Memory B cell (primary cell): ENCODE measurements around the gene TMEM59L.
"Not testable (repeated sequence)": the region's sequence is repeated elsewhere in the genome, so short reads cannot be mapped to it uniquely, and the experiment has no call there.

Experiments used
- ATAC-seq: fragments of 150-1000 bp; cut with Tn5 transposase; 2 replicates; pipeline ENCODE4 v1.10.0; 2021; ENCODE audit warnings: low read depth, mild to moderate bottlenecking, moderate library complexity
- DNase-seq, 2 donors: peaks; one replicate each; pipeline ENCODE4 v3.0.0; 2022; ENCODE audit warnings: low spot score in 2 of 2
- H3K27ac Mint-ChIP-seq: one replicate; pipeline ENCODE4 v1.8.0; 2022; ENCODE audit warnings: mild to moderate bottlenecking, moderate library complexity, mixed read lengths
- H3K27me3 Mint-ChIP-seq: one replicate; pipeline ENCODE4 v1.8.0; 2022; ENCODE audit warnings: mixed read lengths
- H3K36me3 Mint-ChIP-seq: one replicate; pipeline ENCODE4 v1.8.0; 2022; ENCODE audit warnings: mild to moderate bottlenecking, mixed read lengths
- H3K4me1 Mint-ChIP-seq: one replicate; pipeline ENCODE4 v1.8.0; 2022; ENCODE audit warnings: mixed read lengths
- H3K4me3 Mint-ChIP-seq: one replicate; pipeline ENCODE4 v1.8.0; 2022; ENCODE audit warnings: mild to moderate bottlenecking, moderate library complexity, mixed read lengths
- H3K9me3 Mint-ChIP-seq: one replicate; pipeline ENCODE4 v1.8.0; 2022; ENCODE audit warnings: mixed read lengths

The TMEM59L gene

GRCh38 chr19:18589380-18590272 is 23.0 kb upstream of the TMEM59L start:
- ATAC-seq (peak; percentile 50), DNase-seq (peak; percentile 66 to 73)
- H3K36me3 Mint-ChIP-seq: peaks cover 5% of the 10 kb centered on the region

GRCh38 chr19:18590273-18591272 is 22.1 kb upstream of the TMEM59L start:
- no peak for DNase-seq
- peak overlapping the region; percentile 95 for H3K27ac Mint-ChIP-seq
- H3K36me3 Mint-ChIP-seq: peaks cover 5% of the 10 kb centered on the region
- H3K4me3 Mint-ChIP-seq: peak overlapping the region; percentile 90
- H3K9me3 Mint-ChIP-seq: no peaks in the 10 kb centered on the region
- peaks cover 35% of the 10 kb centered on the region for H3K4me1 Mint-ChIP-seq
- H3K27me3 Mint-ChIP-seq: no peaks in the 10 kb centered on the region
- no peak for ATAC-seq

More at GRCh38 chr19:18589380-18590272, 23.0 kb upstream of the TMEM59L start:
- no peaks in the 10 kb centered on the region for H3K27me3 Mint-ChIP-seq
- H3K4me1 Mint-ChIP-seq: peaks cover 34% of the 10 kb centered on the region
- H3K27ac Mint-ChIP-seq: peak overlapping the region; percentile 95
- peak overlapping the region; percentile 90 for H3K4me3 Mint-ChIP-seq
- H3K9me3 Mint-ChIP-seq: no peaks in the 10 kb centered on the region

GRCh38 chr19:18591735-18592385 is 20.8 kb upstream of the TMEM59L start:
- H3K27me3 Mint-ChIP-seq: no peaks in the 10 kb centered on the region
- no peak for ATAC-seq

GRCh38 chr19:18592732-18593131 is 19.9 kb upstream of the TMEM59L start:
- not testable (repeated sequence) for H3K9me3 Mint-ChIP-seq, ATAC-seq, DNase-seq, H3K36me3 Mint-ChIP-seq, H3K27me3 Mint-ChIP-seq, H3K4me3 Mint-ChIP-seq
- peaks cover 24% of the 10 kb centered on the region for H3K4me1 Mint-ChIP-seq
- H3K27ac Mint-ChIP-seq: peak overlapping the region; percentile 58

More at GRCh38 chr19:18591735-18592385, 20.8 kb upstream of the TMEM59L start:
- Mint-ChIP-seq H3K9me3 (no peaks in the 10 kb centered on the region), H3K27ac (no peak overlapping the region), H3K4me1 (peaks cover 25% of the 10 kb centered on the region), H3K4me3 (peak overlapping the region; percentile 41), H3K36me3 (peaks cover 5% of the 10 kb centered on the region)
- no peak for DNase-seq

DNA sequence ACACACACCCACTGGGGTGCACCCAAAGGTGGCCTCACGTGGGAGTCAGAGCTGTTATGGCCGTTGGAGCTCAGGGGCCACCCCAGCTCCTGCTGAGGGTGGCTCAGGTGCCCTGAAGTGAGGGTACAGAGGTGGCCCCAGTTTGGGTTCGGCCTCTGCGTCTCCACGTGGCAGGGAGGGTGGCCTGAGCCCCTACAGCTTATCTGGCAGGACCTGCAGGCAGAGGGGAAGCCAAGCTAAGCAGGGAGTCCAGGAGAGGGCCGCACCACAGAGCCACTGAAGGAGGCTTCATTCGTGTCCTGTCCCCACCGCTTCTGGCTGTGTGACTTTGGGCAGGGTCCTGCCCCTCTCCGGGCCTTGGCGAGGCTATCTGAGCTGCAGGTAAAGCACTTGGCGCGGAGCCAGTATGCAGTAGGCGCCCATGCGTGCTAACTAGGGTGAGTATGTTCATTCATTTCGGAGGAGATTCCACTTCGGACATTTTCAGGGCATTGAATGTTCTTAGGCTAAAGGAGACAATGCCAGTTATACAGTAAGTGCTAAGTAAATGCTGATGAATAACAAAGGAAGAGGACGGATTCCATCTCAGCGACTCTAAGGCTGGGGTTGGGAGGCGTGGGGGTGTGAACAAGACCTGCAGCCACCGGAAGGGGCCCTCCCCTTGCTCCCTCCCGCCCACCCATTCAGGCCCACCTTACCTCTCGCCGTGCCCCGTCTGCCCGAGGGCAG is 19.1 kb upstream of the TMEM59L start:
- peaks cover 17% of the 10 kb centered on the region for H3K4me1 Mint-ChIP-seq
- DNase-seq: no peak
- peak overlapping the region; percentile 58 for H3K27ac Mint-ChIP-seq
- no peaks in the 10 kb centered on the region for H3K9me3 Mint-ChIP-seq
- H3K4me3 Mint-ChIP-seq: peak overlapping the region; percentile 52
- H3K27me3 Mint-ChIP-seq: peaks cover under 1% of the 10 kb centered on the region
- H3K36me3 Mint-ChIP-seq: peaks cover 5% of the 10 kb centered on the region
- ATAC-seq: no peak

- Mint-ChIP-seq H3K36me3 (peaks cover 5% of the 10 kb centered on the region), H3K27me3 (peaks cover 1% of the 10 kb centered on the region), H3K4me3 (peak overlapping the region; percentile 70), H3K9me3 (no peaks in the 10 kb centered on the region), H3K4me1 (peaks cover 17% of the 10 kb centered on the region), H3K27ac (peak overlapping the region; percentile 81)
- ATAC-seq: peak; percentile 63
- peak; percentile 70 to 78 for DNase-seq
Measured at GRCh38 chr19:18594096-18594823, 18.4 kb upstream of the TMEM59L start.

- Mint-ChIP-seq H3K27me3 (peaks cover 1% of the 10 kb centered on the region), H3K4me3 (peak overlapping the region; percentile 70), H3K9me3 (no peaks in the 10 kb centered on the region), H3K36me3 (peaks cover 5% of the 10 kb centered on the region), H3K4me1 (peaks cover 14% of the 10 kb centered on the region), H3K27ac (peak overlapping the region; percentile 81)
- ATAC-seq (no peak), DNase-seq (no peak)
Measured at GRCh38 chr19:18594824-18595373, 17.8 kb upstream of the TMEM59L start.

DNA sequence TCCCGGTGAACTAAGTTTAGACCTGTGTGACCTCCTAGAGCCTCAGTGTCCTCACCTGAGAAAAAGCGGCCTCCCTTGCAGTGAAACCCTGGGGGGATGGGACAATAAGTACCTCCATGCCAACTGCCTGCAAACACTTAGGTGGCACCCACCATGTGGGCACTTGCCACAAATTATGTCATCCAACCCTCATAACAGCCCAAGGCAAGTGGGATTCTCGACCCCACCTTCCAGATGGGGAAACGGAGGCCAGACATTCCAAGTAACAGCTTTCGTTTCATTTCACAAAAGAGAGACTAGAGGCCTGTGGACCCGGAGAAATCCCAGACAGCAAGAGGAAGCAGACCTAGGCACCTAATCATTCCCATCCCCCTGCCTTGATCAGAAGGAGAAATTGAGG is 17.2 kb upstream of the TMEM59L start:
- Mint-ChIP-seq H3K27me3 (peaks cover 1% of the 10 kb centered on the region), H3K36me3 (peaks cover 4% of the 10 kb centered on the region), H3K4me3 (peak overlapping the region; percentile 58), H3K27ac (no peak overlapping the region), H3K4me1 (peaks cover 10% of the 10 kb centered on the region), H3K9me3 (no peaks in the 10 kb centered on the region)
- DNase-seq: no peak
- ATAC-seq: no peak

GRCh38 chr19:18596752-18597157 is 15.9 kb upstream of the TMEM59L start:
- Mint-ChIP-seq H3K9me3 (no peaks in the 10 kb centered on the region), H3K36me3 (no peaks in the 10 kb centered on the region), H3K27me3 (peaks cover 7% of the 10 kb centered on the region), H3K4me3 (no peak overlapping the region), H3K27ac (no peak overlapping the region), H3K4me1 (peaks cover 7% of the 10 kb centered on the region)
- ATAC-seq: no peak
- no peak for DNase-seq

DNA sequence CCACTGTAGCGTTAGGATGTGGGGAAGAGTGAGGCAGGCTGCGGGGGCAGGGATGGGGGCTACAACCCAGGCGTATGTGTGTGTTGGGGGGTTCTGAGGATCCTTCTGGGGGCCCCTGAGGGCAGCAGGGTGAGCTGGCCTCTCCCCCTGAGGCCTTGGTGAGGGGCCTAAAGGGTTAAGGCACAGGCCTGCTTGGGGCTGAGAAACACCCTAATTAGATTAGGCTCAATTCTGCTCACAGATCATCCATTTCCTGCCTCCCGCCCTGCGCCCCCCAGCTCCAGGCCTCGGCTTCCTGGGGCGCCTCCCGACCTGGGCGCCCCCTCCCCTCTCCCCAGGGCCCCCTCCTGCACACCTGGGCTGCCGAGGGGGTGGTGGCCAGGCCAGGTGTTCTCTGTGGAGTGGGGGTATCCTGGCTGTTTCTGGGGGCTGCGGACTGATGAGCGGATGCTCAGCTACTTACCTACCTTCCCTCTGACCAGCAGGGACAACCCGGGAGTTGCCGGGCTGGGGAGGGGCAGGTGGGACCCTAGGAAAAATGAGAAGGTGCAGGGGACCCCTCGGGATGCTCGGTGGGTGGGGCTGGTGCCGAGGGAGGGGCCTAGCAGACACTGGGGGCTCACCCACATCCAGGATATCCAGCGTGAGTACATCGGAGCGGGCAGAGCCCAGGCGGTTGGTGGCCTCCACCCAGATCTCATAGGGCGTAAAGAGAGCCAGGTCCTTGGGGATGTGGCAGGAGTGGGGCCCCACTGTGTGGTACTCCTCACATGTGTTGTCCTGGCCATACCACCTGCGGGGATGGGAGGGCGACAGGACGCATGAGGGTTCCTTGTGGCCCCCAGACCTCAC is 14.6 kb upstream of the TMEM59L start:
- Mint-ChIP-seq H3K27ac (no peak overlapping the region), H3K36me3 (no peaks in the 10 kb centered on the region), H3K4me1 (peaks cover 8% of the 10 kb centered on the region), H3K27me3 (peaks cover 12% of the 10 kb centered on the region), H3K9me3 (no peaks in the 10 kb centered on the region), H3K4me3 (no peak overlapping the region)
- no peak for DNase-seq
- no peak for ATAC-seq

DNA sequence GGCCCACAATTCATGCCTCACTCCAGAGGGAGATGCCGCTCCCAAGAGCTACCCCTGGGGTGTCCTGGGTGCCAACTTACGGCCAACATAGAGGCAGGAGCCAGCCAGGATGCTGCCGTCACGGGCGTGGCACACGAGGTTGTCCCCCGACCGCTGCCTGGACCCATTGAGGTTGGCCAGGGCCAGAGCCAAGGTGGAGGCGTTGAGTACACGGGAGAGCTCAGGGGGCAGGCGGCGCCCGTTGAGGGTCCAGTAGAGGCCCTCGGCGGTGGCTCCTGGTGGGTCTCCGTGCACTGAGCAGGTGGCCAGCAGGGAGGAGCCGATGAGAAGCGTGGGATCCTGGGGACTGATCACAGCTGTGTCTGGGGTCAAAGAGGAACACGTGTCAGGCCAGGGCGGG is 13.2 kb upstream of the TMEM59L start:
- Mint-ChIP-seq H3K36me3 (no peaks in the 10 kb centered on the region), H3K4me1 (peaks cover 11% of the 10 kb centered on the region), H3K9me3 (no peaks in the 10 kb centered on the region), H3K27me3 (peaks cover 16% of the 10 kb centered on the region), H3K27ac (no peak overlapping the region), H3K4me3 (no peak overlapping the region)
- DNase-seq (no peak), ATAC-seq (no peak)
